ENCODE results near the gene C17orf67.

The C17orf67 gene

GRCh38 chr17:56804454-56804853, 29.3 kb downstream of the C17orf67 start:
- no peak for DNase-seq

GRCh38 chr17:56803071-56803470, 30.6 kb downstream of the C17orf67 start:
- DNase-seq, result no peak

- no peak for DNase-seq
Measured at GRCh38 chr17:56801459-56802178, 32.1 kb downstream of the C17orf67 start.

- no peak for DNase-seq
Measured at GRCh38 chr17:56798916-56799315, 34.8 kb downstream of the C17orf67 start.

- no peak for DNase-seq
Measured at GRCh38 chr17:56796536-56796935, 37.2 kb downstream of the C17orf67 start.

- no peak for DNase-seq
Measured at GRCh38 chr17:56795221-56795865, 38.4 kb downstream of the C17orf67 start.

- no peak for DNase-seq
Measured at GRCh38 chr17:56793957-56794356, 39.8 kb downstream of the C17orf67 start.

GRCh38 chr17:56793531-56793930, 40.2 kb downstream of the C17orf67 start:
- DNase-seq, result no peak

- DNase-seq, result no peak
Measured at GRCh38 chr17:56792267-56792666, 41.5 kb downstream of the C17orf67 start.

- DNase-seq, result peak; percentile 68
Measured at GRCh38 chr17:56786989-56787482, 46.7 kb downstream of the C17orf67 start.

GRCh38 chr17:56785997-56786680, 47.6 kb downstream of the C17orf67 start:
- no peak for DNase-seq

GRCh38 chr17:56785405-56785804, 48.3 kb downstream of the C17orf67 start:
- no peak for DNase-seq

GRCh38 chr17:56782338-56782737, 51.4 kb downstream of the C17orf67 start:
- no peak for DNase-seq

- no peak for DNase-seq
Measured at GRCh38 chr17:56781906-56782305, 51.8 kb downstream of the C17orf67 start.

- peak; percentile 88 for DNase-seq
Measured at GRCh38 chr17:56779898-56780777, 53.6 kb downstream of the C17orf67 start.

GRCh38 chr17:56779322-56779721, 54.4 kb downstream of the C17orf67 start:
- no peak for DNase-seq

GRCh38 chr17:56778898-56779297, 54.8 kb downstream of the C17orf67 start:
- DNase-seq, result no peak

- DNase-seq, result no peak
Measured at GRCh38 chr17:56777859-56778258, 55.9 kb downstream of the C17orf67 start.

- DNase-seq, result no peak
Measured at GRCh38 chr17:56774650-56775049, 59.1 kb downstream of the C17orf67 start.

- no peak for DNase-seq
Measured at GRCh38 chr17:56773124-56773523, 60.6 kb downstream of the C17orf67 start.

- DNase-seq, result no peak
Measured at GRCh38 chr17:56772442-56772841, 61.3 kb downstream of the C17orf67 start.

- DNase-seq, result no peak
Measured at GRCh38 chr17:56771975-56772374, 61.7 kb downstream of the C17orf67 start.

- no peak for DNase-seq
Measured at GRCh38 chr17:56771563-56771962, 62.2 kb downstream of the C17orf67 start.

Data from activated naive CD4-positive, alpha-beta T cell treated with Interleukin-2 at 50 U/mL for 16 hours (primary cell).